LNCaP clone FGC (cell line): ENCODE results near the gene PTPRG.

Experiments used
- DNase-seq: peaks from one replicate; pipeline ENCODE4 v3.0.0-alpha.2; 2011; ENCODE audit warnings: low read depth
- H3K4me3 ChIP-seq: 2 replicates; pipeline ENCODE4 v1.5.1; 2011; ENCODE audit warnings: mild to moderate bottlenecking, low read depth, low read length, control low read depth
- CTCF ChIP-seq: IDR thresholded peaks from 2 replicates; pipeline ENCODE4 v1.5.1; 2012; ENCODE audit warnings: mild to moderate bottlenecking; ENCODE audit not compliant: control insufficient read depth, insufficient read depth; ENCODE audit errors: extremely low read depth

The PTPRG gene

GRCh38 chr3:61605589-61606175 is 44.3 kb downstream of the PTPRG start:
- H3K4me3 ChIP-seq = no peak overlapping the region
- TF ChIP-seq CTCF = no peak
- DNase-seq = no peak

GRCh38 chr3:61606196-61606595 is 44.8 kb downstream of the PTPRG start:
- no peak overlapping the region for H3K4me3 ChIP-seq
- no peak for DNase-seq
- no peak for TF ChIP-seq CTCF

- DNase-seq = no peak
- no peak overlapping the region for H3K4me3 ChIP-seq
- TF ChIP-seq CTCF = no peak
Observed at GRCh38 chr3:61608072-61608471, 46.7 kb downstream of the PTPRG start.

- H3K4me3 ChIP-seq = no peak overlapping the region
- no peak for TF ChIP-seq CTCF
- no peak for DNase-seq
Observed at GRCh38 chr3:61608711-61609110, 47.3 kb downstream of the PTPRG start.

- no peak overlapping the region for H3K4me3 ChIP-seq
- no peak for TF ChIP-seq CTCF
- peak; percentile 68 for DNase-seq
Observed at GRCh38 chr3:61610316-61610715, 48.9 kb downstream of the PTPRG start.

- no peak for DNase-seq
- H3K4me3 ChIP-seq = no peak overlapping the region
- no peak for TF ChIP-seq CTCF
Observed at GRCh38 chr3:61612211-61613194, 51.1 kb downstream of the PTPRG start.
